Prostate gland (tissue), 1 donor: ENCODE data around the gene DHX30.

Experiments used
- POLR2A ChIP-seq: fragments of 450-650 bp; IDR thresholded peaks from one replicate; pipeline ENCODE4 v1.6.1; 2016; ENCODE audit warnings: antibody characterized with exemption, mild to moderate bottlenecking
- POLR2AphosphoS5 ChIP-seq: sonication (generic); formaldehyde crosslinking; IDR thresholded peaks from one replicate; pipeline ENCODE4 v1.6.1; 2017; ENCODE audit warnings: antibody characterized with exemption

DNA sequence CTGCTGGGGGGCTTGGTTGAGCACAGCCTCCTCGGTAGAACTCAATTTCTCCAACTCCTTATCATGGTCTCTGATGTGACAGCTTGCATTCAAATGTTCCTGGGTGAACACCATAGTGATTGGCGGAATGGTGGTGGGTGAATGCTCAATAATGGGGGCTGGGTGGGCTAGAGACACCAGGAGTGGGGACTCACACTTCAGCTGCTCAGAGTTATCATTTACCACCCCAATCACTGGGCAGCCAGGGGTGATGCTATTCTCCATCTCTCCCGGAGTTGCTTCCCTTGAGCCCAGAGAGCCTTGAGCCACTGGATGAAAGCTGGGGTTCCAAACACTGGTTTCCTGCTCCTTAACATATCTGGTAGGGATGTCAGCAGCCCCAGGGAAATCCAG is 88.7 kb downstream of the DHX30 start:
- TF ChIP-seq POLR2A (no peak), POLR2AphosphoS5 (no peak)
